ENCODE measurements around the gene RAPGEF4.

Gene RAPGEF4

GRCh38 chr2:173050684-173051083 lies 315.0 kb downstream of the RAPGEF4 start:
- CTCF ChIA-PET: interaction anchor here (1.0 to 1.9 kb wide), 2 partner anchors 24 to 166 kb away, joined by 3 to 4 read pairs; no protein-coding TSS in a partner anchor
- TF ChIP-seq, protein P1, sequence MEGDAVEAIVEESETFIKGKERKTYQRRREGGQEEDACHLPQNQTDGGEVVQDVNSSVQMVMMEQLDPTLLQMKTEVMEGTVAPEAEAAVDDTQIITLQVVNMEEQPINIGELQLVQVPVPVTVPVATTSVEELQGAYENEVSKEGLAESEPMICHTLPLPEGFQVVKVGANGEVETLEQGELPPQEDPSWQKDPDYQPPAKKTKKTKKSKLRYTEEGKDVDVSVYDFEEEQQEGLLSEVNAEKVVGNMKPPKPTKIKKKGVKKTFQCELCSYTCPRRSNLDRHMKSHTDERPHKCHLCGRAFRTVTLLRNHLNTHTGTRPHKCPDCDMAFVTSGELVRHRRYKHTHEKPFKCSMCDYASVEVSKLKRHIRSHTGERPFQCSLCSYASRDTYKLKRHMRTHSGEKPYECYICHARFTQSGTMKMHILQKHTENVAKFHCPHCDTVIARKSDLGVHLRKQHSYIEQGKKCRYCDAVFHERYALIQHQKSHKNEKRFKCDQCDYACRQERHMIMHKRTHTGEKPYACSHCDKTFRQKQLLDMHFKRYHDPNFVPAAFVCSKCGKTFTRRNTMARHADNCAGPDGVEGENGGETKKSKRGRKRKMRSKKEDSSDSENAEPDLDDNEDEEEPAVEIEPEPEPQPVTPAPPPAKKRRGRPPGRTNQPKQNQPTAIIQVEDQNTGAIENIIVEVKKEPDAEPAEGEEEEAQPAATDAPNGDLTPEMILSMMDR (IDR thresholded peaks at IDR 0.05; ENCODE audit: control extremely low read depth, extremely low read depth, low read depth, missing control alignments): no peak
- POLR2A ChIA-PET: no interaction called here
- DNase-seq (ENCODE audit: extremely low spot score): no peak

GRCh38 chr2:173051463-173052215 lies 316.0 kb downstream of the RAPGEF4 start:
- CTCF ChIA-PET: interaction anchor here (1.0 kb wide), 1 partner anchor 23 kb away, joined by 3 read pairs; no protein-coding TSS in a partner anchor
- POLR2A ChIA-PET: no interaction called here
- TF ChIP-seq, protein P1 (IDR thresholded peaks at IDR 0.05; ENCODE audit: control extremely low read depth, extremely low read depth, low read depth, missing control alignments): no peak
- DNase-seq (ENCODE audit: extremely low spot score): no peak

DNA sequence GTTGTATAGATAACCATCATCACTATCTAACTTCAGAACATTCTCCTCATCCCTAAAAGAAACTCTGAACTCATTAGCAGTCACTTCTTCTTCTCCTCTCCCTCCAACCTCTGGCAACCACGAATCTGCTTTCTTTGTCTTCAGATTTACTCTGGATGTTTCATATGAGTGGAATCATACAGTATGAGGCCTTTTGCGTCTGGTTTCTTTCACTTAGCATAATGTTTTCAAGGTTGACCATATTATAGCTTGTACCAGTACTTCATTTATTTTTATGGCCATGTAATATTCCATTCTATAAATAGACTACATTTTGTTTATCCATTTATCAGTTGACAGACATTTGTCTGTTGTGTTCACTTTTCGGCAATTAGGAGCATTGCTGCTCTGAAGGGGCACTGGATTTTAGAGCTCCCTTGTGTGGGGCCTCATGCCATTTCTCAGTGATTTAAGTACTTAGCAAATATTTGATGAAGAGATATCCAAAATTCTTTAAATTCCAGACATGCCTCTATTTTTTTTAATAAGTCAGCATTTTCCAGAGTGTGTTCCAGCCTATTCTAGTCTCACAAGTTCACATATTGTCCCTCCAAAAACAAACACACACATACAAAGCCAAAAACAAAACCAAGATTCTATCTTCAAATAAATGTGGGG lies 317.5 kb downstream of the RAPGEF4 start:
- TF ChIP-seq, protein P1 (IDR thresholded peaks at IDR 0.05; ENCODE audit: control extremely low read depth, extremely low read depth, low read depth, missing control alignments): no peak
- POLR2A ChIA-PET: no interaction called here
- CTCF ChIA-PET: interaction anchor here (1.5 kb wide), 1 partner anchor 25 kb away, joined by 6 read pairs; no protein-coding TSS in a partner anchor
- no peak for DNase-seq (ENCODE audit: extremely low spot score)

GRCh38 chr2:173054466-173054865 lies 318.8 kb downstream of the RAPGEF4 start:
- DNase-seq (ENCODE audit: extremely low spot score): no peak
- ChIA-PET CTCF (interaction anchor here (1.2 to 1.5 kb wide), 4 partner anchors 9 to 27 kb away, joined by 3 to 6 read pairs (median 4); no protein-coding TSS in a partner anchor), POLR2A (no interaction called here)
- TF ChIP-seq, protein P1 (IDR thresholded peaks at IDR 0.05; ENCODE audit: control extremely low read depth, extremely low read depth, low read depth, missing control alignments): no peak

- no peak for DNase-seq (ENCODE audit: extremely low spot score)
- TF ChIP-seq, protein P1 (IDR thresholded peaks at IDR 0.05; ENCODE audit: control extremely low read depth, extremely low read depth, low read depth, missing control alignments): no peak
- CTCF ChIA-PET: interaction anchor here (0.8 to 1.8 kb wide), 5 partner anchors 16 to 154 kb away, joined by 3 to 9 read pairs (median 4); no protein-coding TSS in a partner anchor
Observed at GRCh38 chr2:173056705-173057364, 321.2 kb downstream of the RAPGEF4 start.

GRCh38 chr2:173058097-173058496 lies 322.5 kb downstream of the RAPGEF4 start:
- no peak for DNase-seq (ENCODE audit: extremely low spot score)
- ChIA-PET POLR2A (no interaction called here), CTCF (interaction anchor here (1.8 kb wide), 1 partner anchor 30 kb away, joined by 9 read pairs; no protein-coding TSS in a partner anchor)
- TF ChIP-seq, protein P1 (IDR thresholded peaks at IDR 0.05; ENCODE audit: control extremely low read depth, extremely low read depth, low read depth, missing control alignments): no peak

More at GRCh38 chr2:173056705-173057364, 321.2 kb downstream of the RAPGEF4 start:
- POLR2A ChIA-PET: no interaction called here

Data from GM10248 (cell line).